Gastroesophageal sphincter (tissue), 4 donors: Measurements from ENCODE around the gene PDIA5. TPM values are rescaled to one million over a fixed set of nuclear protein-coding genes. Genes with fewer than 3 reads are reported as not detected.

ENCODE experiments used
- ATAC-seq: fragments of 150-250 bp; one replicate; pipeline ENCODE4 v1.9.1; 2016; ENCODE audit warnings: mild to moderate bottlenecking, moderate library complexity
- H3K27ac ChIP-seq, 4 donors: fragments of 200-600 bp; sonication (generic) in 3 of 4; 1 replicate in 3 of 4; 2 replicates in 1 of 4; pipeline ENCODE4 v1.5.1; 2016 to 2019
- H3K27me3 ChIP-seq: fragments of 200-600 bp; sonication (generic); one replicate; pipeline ENCODE4 v1.5.1; 2019
- H3K36me3 ChIP-seq, 2 donors: fragments of 200-600 bp; sonication (generic); one replicate each; pipeline ENCODE4 v1.5.1; 2019; ENCODE audit warnings: control low read depth in 1 of 2
- H3K4me1 ChIP-seq, 3 donors: fragments of 200-600 bp; sonication (generic); 1 replicate in 2 of 3; 2 replicates in 1 of 3; pipeline ENCODE4 v1.5.1; 2016 to 2019; ENCODE audit warnings: control low read depth in 2 of 3
- H3K4me3 ChIP-seq, 2 donors: fragments of 200-600 bp; sonication (generic); one replicate each; pipeline ENCODE4 v1.5.1; 2019; ENCODE audit warnings: mild to moderate bottlenecking in 1 of 2, moderate library complexity in 1 of 2
- H3K9me3 ChIP-seq, 3 donors: fragments of 200-600 bp; sonication (generic); one replicate each; pipeline ENCODE4 v1.5.1; 2017 to 2019; ENCODE audit warnings: control low read depth in 2 of 3
- EP300 ChIP-seq: sonication (generic); formaldehyde crosslinking; IDR thresholded peaks from one replicate; pipeline ENCODE4 v1.6.1; 2017; ENCODE audit warnings: antibody characterized with exemption, mild to moderate bottlenecking
- POLR2A ChIP-seq, 2 donors: fragments of 450-650 bp; IDR thresholded peaks; one replicate each; pipeline ENCODE4 v1.6.1; 2017; ENCODE audit warnings: antibody characterized with exemption in 2 of 2, mild to moderate bottlenecking in 2 of 2, moderate library complexity in 1 of 2
- POLR2AphosphoS5 ChIP-seq: sonication (generic); formaldehyde crosslinking; IDR thresholded peaks from one replicate; pipeline ENCODE4 v1.6.1; 2017; ENCODE audit warnings: antibody characterized with exemption
- WGBS, 2 donors: methylation state at CpG; one replicate each; pipeline ENCODE4 v1.1.5; 2018; ENCODE audit warnings: low coverage in 1 of 2; 5-methylcytosine and 5-hydroxymethylcytosine counted together
- total RNA-seq, 4 donors: library from RNA; depleted of rRNA; stranded (reverse); fragments of >200 nt; gene quantifications; one replicate each; pipeline ENCODE4 v1.1.0, GENCODE V29; 2016
- TF ChIP-seq, protein P1 (sequence below), 4 experiments: fragments of 200-600 bp in 2 of 4; fragments of 450-650 bp in 2 of 4; sonication (generic) in 1 of 4; IDR thresholded peaks; one replicate each; pipeline ENCODE4 v1.5.1; 2017 to 2019; ENCODE audit warnings: antibody characterized with exemption in 4 of 4, mild to moderate bottlenecking in 2 of 4, moderate library complexity in 2 of 4

The PDIA5 gene
- total RNA-seq, 4 donors from 2014 or later = 9.0 to 19.8 (median 16.9) TPM

GRCh38 chr3:123048480-123049237 is 18.2 kb upstream of the PDIA5 start:
- H3K9me3 ChIP-seq = no peaks in the 10 kb centered on the region
- TF ChIP-seq POLR2AphosphoS5 (no peak), EP300 (no peak), POLR2A (IDR thresholded peaks at IDR 0.05) (no peak)
- TF ChIP-seq, protein P1, sequence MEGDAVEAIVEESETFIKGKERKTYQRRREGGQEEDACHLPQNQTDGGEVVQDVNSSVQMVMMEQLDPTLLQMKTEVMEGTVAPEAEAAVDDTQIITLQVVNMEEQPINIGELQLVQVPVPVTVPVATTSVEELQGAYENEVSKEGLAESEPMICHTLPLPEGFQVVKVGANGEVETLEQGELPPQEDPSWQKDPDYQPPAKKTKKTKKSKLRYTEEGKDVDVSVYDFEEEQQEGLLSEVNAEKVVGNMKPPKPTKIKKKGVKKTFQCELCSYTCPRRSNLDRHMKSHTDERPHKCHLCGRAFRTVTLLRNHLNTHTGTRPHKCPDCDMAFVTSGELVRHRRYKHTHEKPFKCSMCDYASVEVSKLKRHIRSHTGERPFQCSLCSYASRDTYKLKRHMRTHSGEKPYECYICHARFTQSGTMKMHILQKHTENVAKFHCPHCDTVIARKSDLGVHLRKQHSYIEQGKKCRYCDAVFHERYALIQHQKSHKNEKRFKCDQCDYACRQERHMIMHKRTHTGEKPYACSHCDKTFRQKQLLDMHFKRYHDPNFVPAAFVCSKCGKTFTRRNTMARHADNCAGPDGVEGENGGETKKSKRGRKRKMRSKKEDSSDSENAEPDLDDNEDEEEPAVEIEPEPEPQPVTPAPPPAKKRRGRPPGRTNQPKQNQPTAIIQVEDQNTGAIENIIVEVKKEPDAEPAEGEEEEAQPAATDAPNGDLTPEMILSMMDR (IDR thresholded peaks at IDR 0.05) = no peak
- WGBS, 2 donors = 64 to 89% methylated on average over 3 to 7 of the region's 13 CpGs
- no peaks in the 10 kb centered on the region for H3K36me3 ChIP-seq
- H3K27ac ChIP-seq = no peak overlapping the region
- H3K4me1 ChIP-seq = no peaks in the 10 kb centered on the region
- no peaks in the 10 kb centered on the region for H3K27me3 ChIP-seq
- ATAC-seq = no peak
- no peak overlapping the region for H3K4me3 ChIP-seq

DNA sequence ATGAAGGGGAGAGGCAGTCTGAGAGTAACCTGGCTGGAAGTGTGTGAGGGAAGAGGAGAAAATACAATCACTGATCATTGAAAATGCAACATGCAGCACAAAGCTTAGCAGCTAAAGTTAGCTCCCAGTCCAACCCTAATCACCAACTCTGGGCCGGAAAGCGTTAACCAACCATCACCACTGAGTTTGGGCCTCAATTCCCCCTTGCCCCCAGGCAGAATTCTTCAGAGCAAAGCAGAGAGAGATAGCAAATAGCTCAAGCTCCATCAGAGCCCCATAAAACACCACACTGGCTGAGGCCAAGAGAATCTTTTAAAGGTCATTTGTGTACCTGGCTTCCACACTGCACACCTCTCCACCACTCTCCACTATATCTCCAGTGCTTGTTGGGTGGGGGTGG is 16.2 kb upstream of the PDIA5 start:
- no peaks in the 10 kb centered on the region for H3K36me3 ChIP-seq
- no peaks in the 10 kb centered on the region for H3K27me3 ChIP-seq
- no peak overlapping the region for H3K4me3 ChIP-seq
- H3K9me3 ChIP-seq = no peaks in the 10 kb centered on the region
- H3K4me1 ChIP-seq = no peaks in the 10 kb centered on the region
- WGBS, 2 donors = no CpG with 5 or more reads among the region's 2 CpGs
- no peak for ATAC-seq
- H3K27ac ChIP-seq = no peak overlapping the region
- TF ChIP-seq POLR2AphosphoS5 = no peak
- TF ChIP-seq POLR2A (IDR thresholded peaks at IDR 0.05) = no peak
- TF ChIP-seq, protein P1 (IDR thresholded peaks at IDR 0.05) = no peak
- TF ChIP-seq EP300 = no peak

DNA sequence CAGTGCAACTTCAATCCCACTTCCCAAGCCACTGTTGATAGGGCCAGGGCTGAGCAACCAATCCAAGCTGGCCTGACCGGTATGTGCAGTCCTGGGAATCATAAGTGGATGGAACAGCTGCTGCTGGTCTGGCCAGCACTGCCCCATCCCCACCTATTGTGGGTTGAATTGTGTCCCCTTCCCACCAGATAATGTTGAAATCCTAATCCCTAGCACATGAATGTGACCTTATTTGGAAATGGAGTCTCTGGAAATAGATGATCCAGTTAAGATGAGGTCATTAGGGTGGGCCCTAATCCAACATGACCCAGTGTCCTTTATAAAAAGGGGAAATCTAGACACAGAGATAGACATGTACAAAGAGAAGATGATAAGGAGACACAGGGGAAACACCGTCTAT is 13.7 kb upstream of the PDIA5 start:
- peak; percentile 29 for ATAC-seq
- Histone ChIP-seq H3K27me3 (no peaks in the 10 kb centered on the region), H3K9me3 (no peaks in the 10 kb centered on the region), H3K36me3 (no peaks in the 10 kb centered on the region), H3K27ac (no peak overlapping the region), H3K4me3 (no peak overlapping the region), H3K4me1 (no peaks in the 10 kb centered on the region)
- WGBS, 2 donors = 55 to 86% methylated on average over 1 to 2 of the region's 2 CpGs
- TF ChIP-seq, protein P1 (IDR thresholded peaks at IDR 0.05) = no peak
- TF ChIP-seq EP300 = no peak
- no peak for TF ChIP-seq POLR2AphosphoS5
- no peak for TF ChIP-seq POLR2A (IDR thresholded peaks at IDR 0.05)

GRCh38 chr3:123054109-123054778 is 12.6 kb upstream of the PDIA5 start:
- no peak for ATAC-seq
- Histone ChIP-seq H3K27ac (no peak overlapping the region), H3K4me3 (no peak overlapping the region), H3K36me3 (no peaks in the 10 kb centered on the region), H3K9me3 (no peaks in the 10 kb centered on the region), H3K27me3 (no peaks in the 10 kb centered on the region), H3K4me1 (no peaks in the 10 kb centered on the region)
- TF ChIP-seq POLR2AphosphoS5 = no peak
- no peak for TF ChIP-seq EP300
- TF ChIP-seq POLR2A (IDR thresholded peaks at IDR 0.05) = no peak
- TF ChIP-seq, protein P1 (IDR thresholded peaks at IDR 0.05) = no peak
- 39 to 56% methylated on average over 5 of the region's 5 CpGs for WGBS, 2 donors

GRCh38 chr3:123054931-123055330 is 11.9 kb upstream of the PDIA5 start:
- WGBS, 2 donors = 69 to 78% methylated on average over 2 to 4 of the region's 4 CpGs
- Histone ChIP-seq H3K27me3 (no peaks in the 10 kb centered on the region), H3K9me3 (no peaks in the 10 kb centered on the region), H3K4me3 (no peak overlapping the region), H3K36me3 (no peaks in the 10 kb centered on the region), H3K27ac (no peak overlapping the region), H3K4me1 (no peaks in the 10 kb centered on the region)
- no peak for ATAC-seq
- no peak for TF ChIP-seq EP300
- no peak for TF ChIP-seq POLR2A (IDR thresholded peaks at IDR 0.05)
- TF ChIP-seq POLR2AphosphoS5 = no peak
- TF ChIP-seq, protein P1 (IDR thresholded peaks at IDR 0.05) = no peak
